Non-pigmented ciliary epithelial cell (primary cell): ENCODE measurements around the gene LPAR3.
"Not testable (repeated sequence)": the region's sequence is repeated elsewhere in the genome, so short reads cannot be mapped to it uniquely, and the experiment has no call there.

ENCODE experiments used
- DNase-seq: peaks from one replicate; pipeline ENCODE4 v3.0.0-alpha.2; 2010; ENCODE audit warnings: low read depth

LPAR3 gene, protein sequence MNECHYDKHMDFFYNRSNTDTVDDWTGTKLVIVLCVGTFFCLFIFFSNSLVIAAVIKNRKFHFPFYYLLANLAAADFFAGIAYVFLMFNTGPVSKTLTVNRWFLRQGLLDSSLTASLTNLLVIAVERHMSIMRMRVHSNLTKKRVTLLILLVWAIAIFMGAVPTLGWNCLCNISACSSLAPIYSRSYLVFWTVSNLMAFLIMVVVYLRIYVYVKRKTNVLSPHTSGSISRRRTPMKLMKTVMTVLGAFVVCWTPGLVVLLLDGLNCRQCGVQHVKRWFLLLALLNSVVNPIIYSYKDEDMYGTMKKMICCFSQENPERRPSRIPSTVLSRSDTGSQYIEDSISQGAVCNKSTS

DNA sequence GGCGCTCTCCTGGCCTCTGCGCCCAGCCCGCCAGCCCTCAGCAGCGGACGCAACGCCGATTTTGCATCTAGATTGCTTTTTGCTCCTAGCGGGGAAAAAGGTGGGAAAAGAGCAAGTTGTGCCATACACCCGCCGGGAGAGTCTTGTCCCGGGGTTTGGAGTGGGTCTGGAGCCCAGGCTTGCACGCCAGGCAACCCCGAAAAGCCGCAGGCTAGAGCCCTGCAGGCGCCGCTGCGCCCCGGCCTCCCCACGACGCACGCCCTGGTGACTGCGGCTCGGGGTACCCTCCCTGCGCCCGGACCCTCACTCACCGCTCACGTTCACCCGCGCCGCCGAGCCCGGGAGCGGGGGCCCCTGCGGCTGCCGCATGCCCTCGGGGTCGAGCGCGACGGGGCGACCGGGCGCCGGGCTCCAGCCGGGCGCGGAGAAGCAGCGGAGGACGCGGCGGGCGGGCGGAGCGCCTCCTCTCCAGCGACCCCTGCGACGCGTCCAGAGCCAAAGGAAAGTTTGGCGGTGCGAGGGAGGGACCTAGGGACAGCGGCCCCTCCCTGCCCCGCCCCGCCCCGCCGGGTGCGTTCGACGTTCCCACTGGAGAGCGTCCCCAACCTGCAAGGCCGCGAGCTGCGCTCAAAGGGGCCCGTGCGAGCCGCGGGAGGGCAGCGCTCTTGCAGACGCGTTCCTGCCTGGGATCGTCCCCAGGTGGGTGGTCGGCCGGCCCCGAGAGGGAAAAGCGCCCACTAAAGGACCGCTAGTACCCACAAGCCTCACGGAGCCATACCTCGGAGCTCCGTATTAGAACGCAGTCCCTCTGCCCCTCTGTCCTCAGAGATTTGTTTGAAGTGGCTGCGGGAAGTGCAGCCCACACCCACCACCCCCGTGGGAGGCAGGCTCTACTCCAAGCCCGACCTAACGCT is at the start of gene LPAR3:
TSS of gene LPAR3 (minus strand) at position 502 of the 914 bp plus-strand sequence. CDS start 27,086 bp downstream, outside the sequence.
- no peak for DNase-seq

DNA sequence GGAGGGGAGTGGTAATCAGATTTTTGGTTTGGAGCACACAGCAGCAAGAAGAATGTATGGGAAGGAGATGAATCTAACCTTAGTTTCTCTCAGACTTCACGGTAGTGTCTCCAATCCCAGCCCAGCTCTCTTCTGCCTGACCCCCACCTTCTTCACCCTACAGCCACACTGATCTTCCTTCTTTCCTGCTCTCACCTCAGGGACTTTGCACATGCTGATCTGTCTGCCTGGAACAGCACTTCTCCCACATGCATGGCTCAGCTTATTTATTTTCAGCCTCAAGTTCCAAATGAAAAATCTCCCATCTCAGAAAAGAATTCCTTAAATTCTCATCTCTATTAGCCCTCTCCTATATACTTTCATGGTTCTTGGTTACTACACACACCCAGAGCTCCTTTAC is 48.8 kb upstream of the LPAR3 start:
- no peak for DNase-seq

DNA sequence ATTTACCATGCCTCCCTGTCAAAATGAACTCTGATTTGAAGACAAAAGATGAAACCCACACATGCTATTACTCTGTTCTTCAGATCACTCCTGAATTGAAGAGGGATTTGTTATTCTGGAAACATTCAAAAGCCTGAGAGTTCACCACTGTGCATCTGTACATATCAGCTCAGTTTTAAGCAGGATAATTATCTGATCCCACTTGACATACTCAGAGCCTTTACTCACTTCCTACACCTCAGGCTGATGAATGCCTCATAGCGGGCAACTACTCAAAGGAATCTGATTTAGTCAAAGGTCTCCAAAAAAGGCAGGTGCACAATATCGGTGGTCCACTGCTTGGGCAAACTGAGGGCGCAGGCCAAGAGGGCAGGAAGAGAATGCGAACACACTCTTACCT is 47.5 kb upstream of the LPAR3 start:
- no peak for DNase-seq

DNA sequence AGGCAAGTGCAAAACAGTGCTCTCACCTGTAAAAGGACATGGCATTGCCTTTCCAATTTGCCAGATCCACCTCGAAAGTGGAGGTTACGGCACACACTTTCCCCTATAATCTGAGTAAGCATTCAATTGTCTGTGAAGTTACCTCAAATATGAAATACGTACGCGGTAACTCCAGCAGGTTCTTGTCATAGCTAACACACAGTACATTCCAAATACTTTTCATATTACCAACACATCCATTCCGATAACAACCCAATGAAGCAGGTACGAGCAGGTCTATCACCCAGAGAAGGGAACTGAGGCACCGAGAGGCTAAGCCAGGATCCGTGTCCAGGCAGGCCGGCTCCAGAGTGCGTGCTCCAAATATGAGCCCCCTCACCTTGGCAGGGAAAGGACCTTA is 46.8 kb upstream of the LPAR3 start:
- DNase-seq = no peak

DNA sequence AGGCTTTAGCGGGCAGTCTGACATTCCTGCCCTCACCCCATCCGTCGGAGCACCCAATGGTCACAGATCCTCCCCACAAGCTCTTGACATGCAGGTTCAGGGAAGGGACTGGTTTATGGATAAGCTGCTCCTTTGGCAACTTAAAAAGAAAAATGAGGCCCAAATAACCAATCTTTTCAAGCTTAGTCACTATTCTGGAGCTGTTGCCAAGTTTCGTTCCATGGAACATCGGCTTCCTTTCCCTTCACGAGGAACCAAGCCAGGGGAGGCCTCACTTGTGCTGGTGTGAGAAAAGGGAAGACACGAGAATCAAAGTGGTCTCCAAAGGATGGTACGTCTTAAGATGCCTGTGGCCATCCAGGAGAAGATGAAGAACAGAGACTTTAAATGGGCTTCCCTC is 46.1 kb upstream of the LPAR3 start:
- no peak for DNase-seq

DNA sequence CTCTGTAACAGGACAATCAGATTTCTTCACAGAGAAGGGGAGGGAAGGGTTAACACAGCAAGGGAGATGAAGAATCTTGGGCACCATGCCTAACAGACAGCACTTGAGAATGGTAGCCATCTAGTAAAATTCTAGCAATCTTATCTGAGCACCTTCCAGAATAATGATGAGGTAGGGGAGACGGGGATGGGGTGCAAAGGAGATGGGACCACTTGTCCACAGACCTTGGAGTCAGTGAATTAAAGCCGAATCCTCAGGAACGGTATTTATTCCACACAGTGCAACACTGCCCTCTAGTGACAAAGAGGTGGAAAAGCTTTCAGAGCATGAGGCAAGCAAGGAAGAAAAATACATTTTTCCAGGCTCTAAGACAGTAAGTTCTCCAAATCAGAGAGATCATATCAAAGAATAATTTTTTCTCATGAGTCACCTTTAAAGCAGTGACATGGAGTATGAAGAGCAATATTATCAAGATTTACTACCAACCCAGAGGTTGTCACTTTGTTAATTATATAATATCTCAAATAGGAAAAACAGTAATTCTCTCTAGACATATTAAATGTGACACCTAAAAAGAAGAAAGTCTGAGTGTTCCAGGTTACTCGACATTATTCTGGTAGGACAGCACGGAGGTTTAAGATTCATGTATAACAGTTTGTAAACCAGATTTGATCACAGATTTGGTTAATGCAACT is 43.3 kb upstream of the LPAR3 start:
- DNase-seq = no peak

DNA sequence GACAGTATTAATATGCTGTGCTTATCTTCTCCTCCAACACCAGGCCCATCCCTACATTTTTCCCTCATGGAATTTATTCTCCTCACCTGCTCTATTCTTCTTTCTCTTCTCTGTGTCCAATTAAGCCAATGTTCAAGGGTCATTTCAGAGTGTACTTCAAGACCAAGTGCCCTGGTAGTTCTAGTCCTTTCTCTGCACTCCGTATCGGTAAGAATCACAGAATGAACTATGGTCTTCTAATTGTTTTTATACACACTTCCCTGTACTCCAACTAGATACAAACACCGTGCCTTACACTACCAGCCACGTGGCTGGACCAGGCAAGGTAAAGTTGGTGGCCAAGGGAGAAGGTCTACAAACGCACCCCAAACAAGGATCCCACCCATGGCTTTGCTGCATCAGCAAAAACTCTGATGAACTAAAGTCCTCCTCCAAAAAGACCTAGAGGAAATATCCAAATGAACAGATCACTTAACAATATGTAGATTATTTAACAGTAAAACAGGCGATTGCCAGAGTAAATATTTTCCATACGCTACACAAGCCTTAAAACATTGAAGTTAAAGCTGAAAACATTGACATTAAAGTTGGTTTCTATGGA is 40.1 kb upstream of the LPAR3 start:
- no peak for DNase-seq

DNA sequence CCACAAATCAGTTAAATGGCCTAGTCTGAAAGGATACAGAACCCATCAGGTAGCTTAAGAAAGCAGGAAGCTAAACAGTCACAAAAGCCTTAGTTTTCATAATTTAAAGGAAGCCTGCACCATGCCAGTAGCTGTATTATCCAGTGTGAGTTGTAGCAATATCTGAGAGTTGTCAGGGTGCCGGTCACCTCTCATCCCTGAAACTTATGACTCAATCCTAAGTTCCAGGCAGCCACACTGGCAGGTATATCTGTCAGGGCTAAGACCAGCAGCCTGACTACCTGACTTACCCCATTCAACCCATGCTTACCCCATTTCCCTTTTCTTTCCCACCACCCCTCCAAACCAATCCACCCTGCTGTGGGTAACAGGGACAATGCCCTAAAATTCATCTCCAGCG is 37.8 kb upstream of the LPAR3 start:
- DNase-seq = no peak

DNA sequence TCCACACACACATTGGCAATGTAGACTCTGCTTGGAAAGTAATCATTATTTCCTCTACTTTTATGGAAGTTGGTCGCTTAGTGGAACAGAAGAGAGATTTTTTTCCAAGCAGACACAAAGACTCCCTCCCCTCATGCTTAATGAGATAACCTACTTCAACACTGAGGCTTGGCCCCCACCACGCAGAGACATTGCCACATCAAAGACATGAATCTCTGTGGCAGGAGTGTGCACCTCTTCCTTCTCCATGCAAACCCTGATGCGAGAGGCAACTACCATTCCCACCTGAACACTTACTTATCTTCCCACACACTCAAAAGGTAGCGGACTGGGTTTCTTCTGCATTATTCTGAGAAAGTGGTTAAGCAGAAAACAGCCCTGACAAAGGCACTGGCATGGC is 37.3 kb upstream of the LPAR3 start:
- no peak for DNase-seq

DNA sequence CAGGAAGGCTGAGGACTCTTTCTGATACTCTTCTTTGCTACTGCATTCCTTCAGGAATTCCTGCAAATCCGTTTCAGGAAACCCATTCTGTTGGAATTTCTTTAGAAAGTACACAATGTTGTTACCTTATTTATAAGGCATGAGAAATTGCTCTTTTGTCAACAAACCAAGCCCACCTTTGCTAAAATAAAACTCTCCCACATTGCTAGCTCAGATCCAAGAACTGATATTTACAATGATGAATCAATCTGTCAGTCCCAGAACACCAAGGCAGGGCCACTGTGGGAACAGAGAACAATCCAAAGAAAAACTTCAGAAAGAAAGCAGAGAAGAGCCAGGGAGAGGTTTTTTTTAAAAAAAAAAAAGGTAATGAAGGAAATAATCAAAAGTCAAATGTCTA is 36.6 kb upstream of the LPAR3 start:
- no peak for DNase-seq

DNA sequence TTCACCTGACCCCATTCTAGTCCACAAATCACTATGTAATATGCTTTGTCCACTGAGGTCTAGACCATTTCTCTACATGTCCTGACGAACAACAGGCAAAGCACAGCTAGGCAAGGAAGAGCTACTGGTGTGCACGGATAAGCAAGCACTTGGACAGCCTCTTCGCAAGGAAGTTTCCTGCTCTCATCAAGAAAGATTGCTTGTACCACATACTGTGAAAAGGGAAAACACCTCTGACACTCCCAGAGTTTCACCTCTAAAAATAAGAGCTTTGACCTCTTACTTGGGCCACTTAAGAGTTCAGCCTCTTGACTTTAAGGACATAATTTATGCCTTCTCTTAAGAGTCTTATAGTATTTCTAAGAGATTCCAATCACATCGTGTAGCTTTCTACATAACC is 36.0 kb upstream of the LPAR3 start:
- no peak for DNase-seq

DNA sequence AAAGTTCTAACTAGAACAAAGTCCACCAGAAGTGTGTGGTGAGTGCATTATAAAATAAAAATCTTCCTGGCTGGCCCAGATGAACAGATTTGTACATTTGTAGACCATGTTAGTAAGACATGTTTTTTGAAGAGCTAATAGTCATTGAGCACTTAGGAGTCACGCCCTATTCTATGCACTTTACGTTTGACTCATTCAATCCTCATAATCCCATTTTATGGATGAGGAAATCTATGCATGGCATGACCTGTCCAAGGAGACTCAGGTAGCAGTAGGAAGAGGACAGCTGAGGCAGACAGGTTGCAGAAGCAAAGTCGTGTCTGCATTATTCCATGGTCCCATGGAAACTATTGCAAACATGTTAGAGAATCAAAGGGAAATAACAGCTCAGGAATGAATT is 30.3 kb upstream of the LPAR3 start:
- no peak for DNase-seq

DNA sequence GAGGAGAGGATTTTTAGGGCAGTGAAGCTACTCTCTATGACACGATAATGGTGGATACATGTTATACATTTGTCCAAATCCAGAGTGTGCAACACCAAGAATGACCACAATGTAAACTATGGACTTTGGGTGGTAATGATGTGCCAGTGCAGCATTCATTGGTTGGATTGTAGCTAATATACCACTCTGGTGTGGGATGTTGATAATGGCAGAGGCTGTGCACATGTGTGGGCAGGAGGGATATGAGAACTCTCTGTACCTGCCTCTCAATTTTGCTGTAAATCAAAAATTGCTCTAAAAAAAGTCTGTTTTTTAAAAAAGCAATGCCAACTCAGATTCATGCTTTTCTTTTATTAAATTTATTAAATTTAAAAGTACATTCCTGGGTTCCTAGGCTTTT is 27.2 kb upstream of the LPAR3 start:
- DNase-seq = no peak

DNA sequence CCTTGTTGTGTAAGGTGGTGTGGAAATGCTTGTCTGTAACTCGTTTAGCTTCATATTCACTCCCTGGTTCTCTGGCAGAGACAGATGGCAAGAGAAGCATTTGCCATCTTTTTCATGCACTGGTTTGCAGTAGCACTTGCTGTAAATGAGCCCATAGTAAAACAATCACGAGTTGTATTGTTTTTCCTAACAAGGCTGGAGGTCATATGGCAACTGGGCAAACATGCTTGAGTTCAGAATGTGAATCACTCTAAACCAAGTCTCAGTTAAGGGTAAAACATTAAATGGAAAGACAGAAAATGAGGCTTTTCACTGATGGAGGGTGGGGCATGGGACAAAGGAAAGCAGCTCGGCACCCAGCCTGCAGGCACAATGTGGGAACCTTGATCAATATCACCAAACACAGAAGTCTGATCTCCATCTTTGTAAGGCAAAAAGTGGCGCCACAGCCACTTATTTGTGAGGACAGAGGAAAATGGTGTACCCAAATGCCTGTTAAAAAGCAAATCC is 26.5 kb upstream of the LPAR3 start:
- no peak for DNase-seq

DNA sequence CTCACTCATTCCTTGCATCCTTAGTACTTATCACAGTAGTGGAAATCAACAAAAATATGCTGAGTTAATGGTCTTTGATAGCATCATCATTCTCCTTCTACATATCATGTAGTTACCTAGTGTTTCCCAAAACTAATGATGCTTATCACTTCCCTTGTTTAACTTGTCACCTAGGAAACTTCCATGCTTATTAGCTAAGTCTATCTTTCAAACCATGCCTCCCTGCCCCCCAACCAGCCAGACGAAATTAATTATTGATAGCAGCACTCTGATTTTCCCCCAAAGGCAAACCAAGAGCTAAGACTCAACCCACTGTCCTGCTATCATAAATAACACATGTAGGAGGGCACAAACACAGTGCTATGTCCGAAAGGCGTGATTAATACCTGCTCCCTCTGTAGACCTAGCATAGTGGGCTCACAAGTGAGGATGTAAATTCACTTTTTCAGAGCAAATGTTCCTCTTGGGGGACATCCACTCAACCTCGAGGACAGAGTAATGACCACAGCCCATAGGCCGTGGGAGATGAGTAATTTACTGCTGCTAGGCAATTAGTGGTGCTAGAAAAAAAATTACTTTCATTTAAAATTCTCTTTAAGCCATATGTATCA is 25.8 kb upstream of the LPAR3 start:
- no peak for DNase-seq

DNA sequence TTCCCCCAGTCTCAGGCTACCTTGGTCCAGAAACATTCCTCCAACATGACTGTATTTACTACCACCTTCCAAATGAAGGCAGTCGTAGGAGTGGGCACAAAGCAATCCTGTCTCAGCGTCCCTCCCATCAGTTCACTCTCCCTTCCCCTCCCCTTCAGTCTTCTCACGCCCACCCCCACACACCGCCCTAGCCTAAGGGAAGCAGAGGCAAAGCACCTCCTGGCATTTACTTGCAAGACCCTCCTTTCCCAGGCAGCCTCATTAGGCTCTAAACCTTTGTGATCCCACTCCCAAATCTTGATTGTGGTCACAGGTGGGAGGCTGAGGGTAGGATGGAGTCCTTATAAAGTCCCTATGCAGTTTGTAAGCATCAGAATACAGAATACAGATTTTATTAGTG is 23.9 kb upstream of the LPAR3 start:
- DNase-seq = no peak

DNA sequence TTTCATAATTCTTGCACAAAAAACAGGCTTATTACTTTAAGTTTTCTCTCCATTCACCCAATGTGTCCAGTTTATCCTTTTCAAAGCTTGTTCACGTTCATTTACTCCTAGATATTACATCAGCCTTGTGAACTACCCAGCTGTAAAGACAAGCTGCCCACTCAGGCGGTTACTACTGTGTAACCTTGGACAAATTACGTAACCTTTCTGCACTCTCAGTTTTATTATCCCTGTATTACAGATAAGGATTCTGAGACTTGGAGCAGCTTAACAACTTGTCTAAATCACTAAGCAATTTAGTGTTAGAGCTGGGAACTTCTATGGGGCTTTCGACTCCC is 20.5 kb upstream of the LPAR3 start:
- DNase-seq = peak; percentile 30

DNA sequence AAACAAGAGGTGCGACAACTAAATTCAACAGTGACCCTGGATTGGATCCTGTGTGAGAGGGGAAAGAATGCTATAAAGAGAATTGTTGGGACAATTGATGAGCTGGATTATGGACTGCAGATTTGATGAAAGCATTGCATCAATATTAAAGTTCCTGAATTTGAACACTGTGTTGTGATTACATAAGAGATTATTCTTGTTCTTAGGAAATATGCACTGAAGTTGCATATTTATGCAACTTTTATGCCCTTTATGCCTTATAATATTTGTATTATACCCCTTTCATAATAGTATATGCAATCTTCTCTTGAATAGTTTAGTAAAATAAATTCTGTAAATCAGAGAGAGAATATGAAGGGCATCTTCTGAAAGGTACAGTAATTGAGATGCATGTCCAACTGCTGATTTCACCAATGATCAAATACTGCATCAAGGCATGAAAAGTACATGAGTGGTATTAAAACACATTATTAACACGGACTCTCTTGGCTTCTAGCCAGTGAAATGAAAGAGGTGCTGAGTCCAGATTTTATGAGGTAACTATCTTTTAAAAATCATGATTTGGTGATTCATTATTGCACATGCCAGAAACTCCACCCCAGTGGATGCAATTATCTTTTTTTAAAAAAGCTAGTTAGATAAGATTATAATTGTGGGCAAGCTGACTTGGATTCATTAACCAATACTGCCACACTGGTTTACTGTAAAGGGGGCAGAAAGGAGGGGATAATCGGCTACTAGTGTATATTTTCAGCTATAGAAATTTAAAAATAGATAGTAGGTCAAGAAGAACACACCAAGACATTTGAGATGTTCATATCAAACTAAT is 19.9 kb upstream of the LPAR3 start:
- no peak for DNase-seq

DNA sequence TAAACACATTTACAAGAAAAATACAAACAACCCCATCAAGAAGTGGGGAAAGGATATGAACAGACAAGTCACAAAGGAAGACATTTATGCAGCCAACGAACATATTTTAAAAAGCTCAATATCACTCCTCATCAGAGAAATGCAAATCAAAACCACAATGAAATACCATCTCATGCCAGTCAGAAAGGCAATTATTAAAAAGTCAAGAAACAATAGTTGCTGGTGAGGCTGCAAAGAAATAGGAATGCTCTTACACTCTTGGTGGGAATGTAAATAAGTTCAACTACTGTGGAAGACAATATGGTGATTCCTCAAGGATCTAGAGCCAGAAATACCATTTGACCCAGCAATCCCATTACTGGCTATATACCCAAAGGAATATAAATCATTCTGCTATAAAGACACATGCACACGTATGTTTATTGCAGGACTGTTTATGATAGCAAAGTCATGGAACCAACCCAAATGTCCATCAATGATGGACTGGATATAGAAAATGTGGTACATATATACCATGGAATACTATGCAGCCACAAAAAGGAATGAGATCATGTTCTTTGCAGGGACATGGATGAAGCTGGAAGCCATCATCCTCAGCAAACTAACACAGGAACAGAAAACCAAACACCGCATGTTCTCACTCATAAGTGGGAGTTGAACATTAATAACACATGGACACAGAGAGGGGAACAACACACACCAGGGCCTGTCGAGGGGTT is 15.9 kb upstream of the LPAR3 start:
- DNase-seq = not testable (repeated sequence)
